Fibroblast of peridontal ligament (primary cell): ENCODE measurements around the gene LIN28B.
"Not testable (repeated sequence)": the region's sequence is repeated elsewhere in the genome, so short reads cannot be mapped to it uniquely, and the experiment has no call there.

Source experiments
- DNase-seq: peaks from one replicate; pipeline ENCODE4 v3.0.0-alpha.2; 2010; ENCODE audit errors: extremely low read depth

LIN28B gene

GRCh38 chr6:104955927-104956730 lies 778 bp upstream of the LIN28B start:
- no peak for DNase-seq

GRCh38 chr6:104957301-104958177 lies 632 bp downstream of the LIN28B start:
- no peak for DNase-seq

- DNase-seq: no peak
Measured at GRCh38 chr6:104958178-104959025, 1.5 kb downstream of the LIN28B start.

GRCh38 chr6:104959026-104959858 lies 2.3 kb downstream of the LIN28B start:
- no peak for DNase-seq

GRCh38 chr6:104969108-104969507 lies 12.2 kb downstream of the LIN28B start:
- no peak for DNase-seq

GRCh38 chr6:104969785-104970581 lies 13.1 kb downstream of the LIN28B start:
- DNase-seq: peak; percentile 2

- DNase-seq: no peak
Measured at GRCh38 chr6:104973404-104973803, 16.5 kb downstream of the LIN28B start.

GRCh38 chr6:104983296-104983695 lies 26.4 kb downstream of the LIN28B start:
- DNase-seq: no peak

- no peak for DNase-seq
Measured at GRCh38 chr6:104983776-104984175, 26.9 kb downstream of the LIN28B start.

- no peak for DNase-seq
Measured at GRCh38 chr6:104984831-104985230, 27.9 kb downstream of the LIN28B start.

GRCh38 chr6:104985875-104986274 lies 29.0 kb downstream of the LIN28B start:
- DNase-seq: not testable (repeated sequence)

- no peak for DNase-seq
Measured at GRCh38 chr6:104986625-104987024, 29.7 kb downstream of the LIN28B start.

- DNase-seq: no peak
Measured at GRCh38 chr6:104987218-104987617, 30.3 kb downstream of the LIN28B start.

GRCh38 chr6:104990085-104990484 lies 33.2 kb downstream of the LIN28B start:
- no peak for DNase-seq

- not testable (repeated sequence) for DNase-seq
Measured at GRCh38 chr6:104991062-104991461, 34.2 kb downstream of the LIN28B start.

- DNase-seq: not testable (repeated sequence)
Measured at GRCh38 chr6:104993576-104993975, 36.7 kb downstream of the LIN28B start.

- DNase-seq: peak; percentile 40
Measured at GRCh38 chr6:104995989-104996617, 39.2 kb downstream of the LIN28B start.

- DNase-seq: no peak
Measured at GRCh38 chr6:105001063-105001462, 44.2 kb downstream of the LIN28B start.

- DNase-seq: no peak
Measured at GRCh38 chr6:105001906-105002305, 45.0 kb downstream of the LIN28B start.

- no peak for DNase-seq
Measured at GRCh38 chr6:105005451-105005850, 48.5 kb downstream of the LIN28B start.
